HG03280 (cell line): ENCODE data around the gene IL18BP.

Source experiments
- ATAC-seq: cut with Tn5 transposase; IDR thresholded peaks from one replicate; pipeline ENCODE4 v1.9.1; 2021; ENCODE audit warnings: mild to moderate bottlenecking, moderate library complexity; ENCODE audit not compliant: unreplicated experiment

IL18BP gene

DNA sequence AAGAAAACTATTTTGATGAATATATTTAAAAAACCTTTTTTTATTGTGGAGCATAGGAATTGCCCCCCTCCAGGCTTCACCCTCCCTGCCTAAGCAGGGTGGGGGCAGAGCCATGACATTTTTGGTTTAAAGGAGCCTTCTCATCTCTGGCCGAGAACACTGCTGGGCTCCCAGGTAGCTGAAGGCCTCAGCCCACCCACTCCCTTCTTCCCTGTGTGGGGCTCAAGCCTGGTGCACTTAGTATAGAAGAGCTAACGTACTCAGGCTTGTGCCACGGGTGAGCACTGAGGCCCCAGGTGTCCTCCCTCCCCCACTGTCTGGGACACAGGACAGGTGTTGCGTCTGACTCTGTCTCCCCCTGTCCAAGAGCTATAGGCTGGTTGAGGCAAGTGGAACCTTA is 2.2 kb upstream of the IL18BP start:
- no peak for ATAC-seq

GRCh38 chr11:71996946-71997345 is 1.8 kb upstream of the IL18BP start:
- no peak for ATAC-seq

DNA sequence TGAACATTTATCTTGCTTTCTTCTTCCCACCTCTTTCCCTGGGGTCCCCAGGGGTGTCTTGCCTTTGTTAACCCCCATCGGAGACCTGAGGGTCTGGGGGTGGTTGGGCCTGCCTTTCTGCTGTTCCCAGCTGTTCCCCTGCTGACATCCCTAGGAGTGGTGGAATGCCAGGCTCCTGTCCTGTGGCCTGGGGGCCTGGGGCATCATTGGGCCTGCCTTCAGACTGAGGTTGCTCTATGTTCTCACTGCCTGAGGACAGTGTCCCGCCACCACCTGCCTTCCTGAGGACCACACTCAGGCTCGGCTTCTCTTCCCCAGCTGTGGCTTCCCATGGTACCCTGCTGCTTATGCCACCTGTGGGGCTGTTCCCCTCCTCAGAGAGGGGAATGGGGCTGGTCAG is 1.1 kb upstream of the IL18BP start:
- ATAC-seq: no peak

DNA sequence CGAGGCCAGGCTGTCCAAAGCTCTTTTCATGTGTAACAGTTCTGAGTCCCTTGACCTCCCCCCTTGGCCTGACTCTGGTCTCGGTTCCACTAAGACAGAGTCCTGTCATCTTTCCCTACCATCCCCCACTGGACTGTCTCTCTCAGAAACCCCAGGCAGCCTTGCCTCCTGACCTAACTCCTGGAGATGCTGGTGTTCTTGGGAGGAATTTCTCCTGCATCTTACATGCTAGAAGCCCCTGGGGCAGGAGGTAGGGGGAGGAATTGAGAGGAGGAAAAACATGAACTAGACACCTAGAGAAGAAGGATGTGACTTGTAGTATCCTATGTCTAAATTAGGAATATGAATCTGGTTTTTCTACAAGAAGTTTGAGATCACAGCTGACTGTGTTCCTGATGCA is 648 bp upstream of the IL18BP start:
- ATAC-seq: no peak

DNA sequence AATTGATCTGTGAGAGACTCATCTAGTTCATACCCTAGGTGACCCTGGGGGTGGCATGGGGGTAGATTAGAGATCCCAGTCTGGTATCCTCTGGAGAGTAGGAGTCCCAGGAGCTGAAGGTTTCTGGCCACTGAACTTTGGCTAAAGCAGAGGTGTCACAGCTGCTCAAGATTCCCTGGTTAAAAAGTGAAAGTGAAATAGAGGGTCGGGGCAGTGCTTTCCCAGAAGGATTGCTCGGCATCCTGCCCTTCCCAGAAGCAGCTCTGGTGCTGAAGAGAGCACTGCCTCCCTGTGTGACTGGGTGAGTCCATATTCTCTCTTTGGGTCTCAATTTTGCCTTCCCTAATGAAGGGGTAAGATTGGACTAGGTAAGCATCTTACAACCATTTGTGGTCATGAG is 653 bp downstream of the IL18BP start:
- ATAC-seq: no peak

DNA sequence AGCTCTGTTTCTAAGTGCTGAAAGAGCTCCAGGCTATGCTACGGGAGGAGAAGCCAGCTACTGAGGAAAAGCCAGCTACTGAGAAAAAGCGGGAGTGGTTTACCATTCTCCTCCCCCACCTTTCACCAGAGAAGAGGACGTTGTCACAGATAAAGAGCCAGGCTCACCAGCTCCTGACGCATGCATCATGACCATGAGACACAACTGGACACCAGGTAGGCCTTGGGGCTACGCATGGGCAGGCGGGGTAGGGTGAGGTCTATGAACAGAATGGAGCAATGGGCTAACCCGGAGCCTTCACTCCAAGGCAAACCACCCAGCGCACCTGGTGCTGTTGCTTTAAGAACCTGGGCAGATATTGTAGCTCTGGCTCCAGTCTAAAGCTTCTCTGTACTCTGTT is 1.1 kb downstream of the IL18BP start:
- ATAC-seq: no peak

GRCh38 chr11:72000202-72000867 is 1.6 kb downstream of the IL18BP start:
- ATAC-seq: no peak

- no peak for ATAC-seq
Measured at GRCh38 chr11:72001285-72001684, 2.6 kb downstream of the IL18BP start.

DNA sequence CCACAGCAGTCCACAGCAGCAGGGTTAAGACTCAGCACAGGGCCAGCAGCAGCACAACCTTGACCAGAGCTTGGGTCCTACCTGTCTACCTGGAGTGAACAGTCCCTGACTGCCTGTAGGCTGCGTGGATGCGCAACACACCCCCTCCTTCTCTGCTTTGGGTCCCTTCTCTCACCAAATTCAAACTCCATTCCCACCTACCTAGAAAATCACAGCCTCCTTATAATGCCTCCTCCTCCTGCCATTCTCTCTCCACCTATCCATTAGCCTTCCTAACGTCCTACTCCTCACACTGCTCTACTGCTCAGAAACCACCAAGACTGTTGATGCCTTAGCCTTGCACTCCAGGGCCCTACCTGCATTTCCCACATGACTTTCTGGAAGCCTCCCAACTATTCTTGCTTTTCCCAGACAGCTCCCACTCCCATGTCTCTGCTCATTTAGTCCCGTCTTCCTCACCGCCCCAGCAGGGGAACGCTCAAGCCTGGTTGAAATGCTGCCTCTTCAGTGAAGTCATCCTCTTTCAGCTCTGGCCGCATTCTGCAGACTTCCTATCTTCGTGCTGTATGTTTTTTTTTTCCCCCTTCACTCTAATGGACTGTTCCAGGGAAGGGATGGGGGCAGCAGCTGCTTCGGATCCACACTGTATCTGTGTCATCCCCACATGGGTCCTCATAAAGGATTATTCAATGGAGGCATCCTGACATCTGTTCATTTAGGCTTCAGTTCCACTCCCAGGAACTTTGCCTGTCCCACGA is 3.3 kb downstream of the IL18BP start:
- ATAC-seq: no peak

GRCh38 chr11:72002841-72003775 is 4.4 kb downstream of the IL18BP start:
- ATAC-seq: no peak

GRCh38 chr11:72003776-72004171 is 5.1 kb downstream of the IL18BP start:
- ATAC-seq: no peak

DNA sequence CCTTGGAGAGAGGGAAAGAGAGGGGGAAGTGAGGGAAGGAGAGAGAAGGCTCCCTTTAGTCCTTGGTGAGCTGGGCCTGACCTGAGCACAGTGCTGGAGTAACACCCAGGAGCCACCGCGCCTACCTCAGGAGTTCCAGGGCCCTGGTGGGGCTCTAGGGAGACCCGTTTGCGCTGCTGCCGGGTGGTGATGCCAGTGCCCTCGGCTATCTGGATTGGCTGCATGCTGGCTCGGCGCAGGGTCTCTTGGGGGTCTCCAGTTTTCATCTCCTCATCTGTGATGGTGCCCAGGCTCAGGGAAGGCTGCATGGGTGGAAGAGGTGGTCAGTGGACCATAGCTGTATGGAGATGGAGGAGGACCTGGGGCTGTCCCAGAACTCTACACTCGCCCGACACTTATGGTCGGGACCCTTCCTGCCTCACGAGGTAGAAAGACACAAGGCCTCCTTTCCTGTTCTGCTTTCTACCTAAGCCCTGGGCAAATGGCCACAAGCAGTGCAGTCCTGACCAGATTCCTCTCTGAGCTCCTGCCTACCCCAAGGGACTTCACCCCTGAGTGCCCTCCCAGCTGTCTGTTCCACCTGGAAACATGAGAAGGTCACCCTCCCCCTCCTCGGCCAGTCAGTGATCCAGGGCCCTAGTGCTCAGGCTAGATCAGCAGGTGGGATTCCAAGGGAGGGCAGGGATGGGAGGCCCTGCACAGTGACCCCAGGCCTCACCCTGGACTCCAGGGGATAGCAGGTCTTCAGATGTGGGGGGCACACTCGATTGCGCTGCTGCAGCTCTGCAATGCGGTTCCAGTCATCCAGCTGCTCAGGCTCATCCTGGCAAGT is 6.0 kb downstream of the IL18BP start:
- ATAC-seq: no peak

GRCh38 chr11:72005347-72006260 is 6.9 kb downstream of the IL18BP start:
- no peak for ATAC-seq

DNA sequence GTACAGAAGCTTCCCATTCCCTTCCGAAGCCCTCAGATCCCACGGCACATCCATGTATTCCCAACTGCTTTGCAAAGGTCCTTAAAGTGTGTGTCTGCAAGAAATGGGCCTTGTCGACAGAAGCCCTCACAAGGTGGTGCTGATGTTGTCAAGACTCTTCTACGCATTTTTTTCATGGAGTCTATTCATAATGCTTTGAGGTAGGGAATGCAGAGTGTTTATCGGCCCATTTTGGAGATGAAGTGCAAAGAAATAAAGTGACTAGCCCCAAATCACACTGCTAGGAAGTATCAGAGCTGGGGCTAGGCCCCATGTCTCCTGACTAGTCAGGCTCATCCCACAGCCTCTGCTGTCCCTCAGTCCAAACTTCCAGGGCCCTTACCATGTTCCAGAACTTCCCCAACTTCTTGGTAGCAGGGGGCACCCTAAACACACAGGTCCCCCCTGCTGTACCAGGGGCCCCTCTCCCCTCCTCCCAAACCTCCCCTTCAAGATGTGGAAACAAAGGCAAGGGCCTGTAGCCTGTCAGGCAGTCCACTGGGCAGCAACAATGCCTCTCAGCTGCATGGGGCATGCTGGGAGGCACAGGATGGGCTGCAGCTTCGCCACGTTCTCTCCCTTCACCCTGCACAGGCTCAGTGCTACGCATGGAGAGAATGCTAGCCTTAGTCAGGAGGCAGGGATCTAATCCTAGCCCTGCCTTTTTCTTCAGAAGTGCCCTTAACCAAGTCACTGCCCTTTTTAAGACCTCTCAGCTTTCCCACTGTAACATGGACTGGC is 7.8 kb downstream of the IL18BP start:
- ATAC-seq: no peak

DNA sequence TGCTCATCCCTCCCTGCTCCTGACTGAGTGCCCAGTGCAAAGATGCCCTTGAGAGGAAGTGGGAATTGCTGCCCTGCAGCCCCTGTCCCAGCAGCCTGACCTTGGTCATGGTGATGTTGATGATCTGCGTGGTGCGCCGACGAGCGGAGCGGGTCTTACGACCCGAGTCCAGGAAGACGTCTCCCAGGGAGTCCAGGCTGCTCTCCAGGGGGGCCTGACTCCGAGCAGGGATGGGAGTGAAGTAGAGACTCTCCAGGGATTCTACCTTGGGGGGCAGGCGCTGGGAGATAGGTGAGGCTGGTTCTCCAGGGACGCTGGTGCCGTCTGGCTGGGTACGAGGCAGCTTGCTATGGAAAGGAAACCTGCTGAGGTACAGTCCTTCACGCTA is 8.4 kb downstream of the IL18BP start:
- ATAC-seq: no peak

GRCh38 chr11:72007587-72007986 is 8.9 kb downstream of the IL18BP start:
- ATAC-seq: no peak

DNA sequence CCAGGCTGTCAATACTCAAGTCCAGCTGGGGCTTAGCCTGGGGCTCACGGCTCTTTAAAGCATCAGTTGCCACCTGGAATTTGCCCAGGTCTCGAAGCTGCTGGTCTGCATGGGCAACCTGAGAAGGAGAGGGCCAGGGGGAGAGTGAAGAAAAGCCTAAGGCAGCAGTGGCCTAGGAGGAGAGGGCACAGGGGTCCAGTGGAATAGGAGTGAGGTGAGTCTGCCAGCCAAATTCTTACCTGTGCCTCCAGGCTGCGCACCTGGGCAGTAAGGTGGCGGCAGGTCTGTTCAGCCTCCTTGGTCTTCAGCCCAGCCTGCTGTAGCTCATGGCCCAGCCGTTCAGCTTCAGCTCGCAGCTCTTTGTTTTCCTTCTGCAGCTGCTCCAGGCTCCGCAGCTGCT is 10.0 kb downstream of the IL18BP start:
- ATAC-seq: no peak

- no peak for ATAC-seq
Measured at GRCh38 chr11:72009156-72009555, 10.4 kb downstream of the IL18BP start.
